B cell (primary cell): ENCODE data around the gene RIN3. TPM values are rescaled to one million over a fixed set of nuclear protein-coding genes. Genes with fewer than 3 reads are reported as not detected.

Source experiments
- ATAC-seq: fragments of 200-7000 bp; cut with Tn5 transposase; one replicate; pipeline ENCODE4 v1.10.0; 2021; ENCODE audit warnings: low read depth, mild to moderate bottlenecking, moderate number of reproducible peaks, moderate library complexity
- CTCF ChIA-PET: fragments of 350-600 bp; sonication (Branson Sonifier 250); formaldehyde crosslinking; loops from one replicate; lab custom pipeline; 2021; ENCODE audit warnings: antibody characterized with exemption, inconsistent platforms; lab: Charles Lee
- POLR2A ChIA-PET: fragments of 350-600 bp; sonication (Branson Sonifier 250); formaldehyde crosslinking; loops from one replicate; lab custom pipeline; 2021; ENCODE audit warnings: antibody characterized with exemption; lab: Charles Lee
- DNase-seq: peaks from one replicate; pipeline ENCODE4 v3.0.0; 2013
- H2AFZ ChIP-seq: 2 replicates; pipeline ENCODE4 v1.6.1; 2012; ENCODE audit warnings: mild to moderate bottlenecking, low read depth, low read length; ENCODE audit not compliant: insufficient read depth, poor library complexity, severe bottlenecking
- H3K27ac ChIP-seq, 2 donors: 1 replicate in 1 of 2; 2 replicates in 1 of 2; pipeline ENCODE4 v1.5.1; 2012 to 2013; ENCODE audit warnings: low read length in 2 of 2, mild to moderate bottlenecking in 2 of 2, moderate library complexity in 1 of 2
- H3K27me3 ChIP-seq, 4 experiments: fragments of 200-600 bp in 1 of 4; sonication (generic) in 1 of 4; replicated peaks in 1 of 4; 1 replicate in 2 of 4; 2 replicates in 2 of 4; pipeline versions ENCODE4 v1.6.1 to v1.7.0; 2013 to 2016; ENCODE audit warnings: low read length in 3 of 4, mild to moderate bottlenecking in 2 of 4, mixed read lengths in 1 of 4, moderate library complexity in 1 of 4; ENCODE audit not compliant: insufficient read depth in 4 of 4, control insufficient read depth in 3 of 4; ENCODE audit errors: control extremely low read depth in 1 of 4
- H3K36me3 ChIP-seq, 2 experiments: replicated peaks in 1 of 2; 1 replicate in 1 of 2; 2 replicates in 1 of 2; pipeline versions ENCODE4 v1.6.1 to v1.7.1; 2013; ENCODE audit warnings: low read length in 1 of 2; ENCODE audit not compliant: insufficient read depth in 2 of 2, control insufficient read depth in 1 of 2; ENCODE audit errors: control extremely low read depth in 1 of 2, extremely low read depth in 1 of 2
- H3K4me1 ChIP-seq, 2 donors: fragments of 200-600 bp in 1 of 2; sonication (generic) in 1 of 2; 1 replicate in 1 of 2; 2 replicates in 1 of 2; pipeline versions ENCODE4 v1.5.1 to v1.6.1; 2013 to 2017; ENCODE audit warnings: low read length in 2 of 2; ENCODE audit not compliant: control insufficient read depth in 2 of 2, insufficient read depth in 2 of 2
- H3K4me2 ChIP-seq: replicated peaks from 2 replicates; pipeline ENCODE3; 2012; ENCODE audit warnings: mild to moderate bottlenecking, low read depth, low read length; ENCODE audit not compliant: poor library complexity, severe bottlenecking
- H3K4me3 ChIP-seq, 5 experiments: fragments of 200-600 bp in 1 of 5; sonication (generic) in 1 of 5; 1 replicate in 3 of 5; 2 replicates in 2 of 5; pipeline versions ENCODE4 v1.5.1 to v1.7.0; 2011 to 2016; ENCODE audit warnings: low read length in 4 of 5, mild to moderate bottlenecking in 4 of 5, low read depth in 2 of 5, control low read depth in 1 of 5, moderate library complexity in 1 of 5; ENCODE audit not compliant: insufficient read depth in 1 of 5; ENCODE audit errors: control extremely low read depth in 1 of 5, extremely low read depth in 1 of 5
- H3K79me2 ChIP-seq: fragments of 200-600 bp; sonication (generic); one replicate; pipeline ENCODE4 v1.6.0; 2016; ENCODE audit warnings: low read length; ENCODE audit not compliant: control insufficient read depth, insufficient read depth
- H3K9ac ChIP-seq: fragments of 200-600 bp; sonication (generic); 2 replicates; pipeline ENCODE4 v1.6.1; 2017; ENCODE audit warnings: mild to moderate bottlenecking, low read length, moderate library complexity
- H3K9me3 ChIP-seq, 3 donors: one replicate each; pipeline versions ENCODE4 v1.6.1 to v1.7.1; 2013; ENCODE audit warnings: low read length in 2 of 3; ENCODE audit not compliant: control insufficient read depth in 2 of 3, insufficient read depth in 1 of 3; ENCODE audit errors: control extremely low read depth in 1 of 3
- H4K20me1 ChIP-seq: 2 replicates; pipeline ENCODE4 v1.6.0; 2012; ENCODE audit warnings: mild to moderate bottlenecking, low read length; ENCODE audit not compliant: insufficient read depth, control insufficient read depth, poor library complexity, severe bottlenecking
- H3K27ac Mint-ChIP-seq: one replicate; pipeline ENCODE4 v1.8.0; 2021; ENCODE audit warnings: mixed read lengths
- H3K27me3 Mint-ChIP-seq: one replicate; pipeline ENCODE4 v1.8.0; 2021; ENCODE audit warnings: mixed read lengths
- H3K4me1 Mint-ChIP-seq: one replicate; pipeline ENCODE4 v1.8.0; 2021; ENCODE audit warnings: mixed read lengths
- H3K4me3 Mint-ChIP-seq: one replicate; pipeline ENCODE4 v1.8.0; 2021; ENCODE audit warnings: mixed read lengths
- H3K9me3 Mint-ChIP-seq: one replicate; pipeline ENCODE4 v1.8.0; 2022; ENCODE audit warnings: mixed read lengths; ENCODE audit not compliant: insufficient read depth
- EZH2 ChIP-seq: IDR thresholded peaks from 2 replicates; pipeline ENCODE4 v1.6.1; 2012; ENCODE audit warnings: borderline replicate concordance, low read depth, mild to moderate bottlenecking, moderate library complexity, low read length; ENCODE audit not compliant: insufficient read depth, poor library complexity, severe bottlenecking
- WGBS: methylation state at CpG from one replicate; pipeline ENCODE4 v1.1.5; 2013; ENCODE audit warnings: missing lambda C conversion rate; ENCODE audit not compliant: insufficient coverage; 5-methylcytosine and 5-hydroxymethylcytosine counted together
- intact Hi-C: fragments of 100-400 bp; cut with micrococcal nuclease; formaldehyde crosslinking; loops from one replicate; pipeline ENCODE4 v1.10.0; 2022
- polyA plus RNA-seq: library from polyadenylated mRNA; depleted of rRNA; stranded (reverse); fragments of >200 nt; gene quantifications from 2 replicates; pipeline ENCODE4 v1.2.3, GENCODE V29; 2012
- total RNA-seq, 2 donors: library from RNA; stranded (reverse); fragments of 120-200 nt in 1 of 2; gene quantifications; 1 replicate in 1 of 2; 2 replicates in 1 of 2; pipeline versions ENCODE4 v1.2.3 to v1.2.4, GENCODE V29; 2013 to 2022
- TF ChIP-seq, protein P1 (sequence below): fragments of 200-600 bp; IDR thresholded peaks from one replicate; pipeline ENCODE4 v1.8.0; 2022; ENCODE audit warnings: antibody characterized with exemption, mild to moderate bottlenecking

RIN3 gene
- total and polyA plus RNA-seq, 2 donors (not counting 1 experiment from before 2014, with no cell fraction given), result 62.1 to 123 TPM

GRCh38 chr14:92677087-92677668 is 163.6 kb downstream of the RIN3 start:
- peak overlapping the region; percentile 79 for H3K4me3 Mint-ChIP-seq
- peak overlapping the region; percentile 71 for H3K4me2 ChIP-seq
- intact Hi-C loops, result loop anchor here (1.0 to 2.0 kb wide), 5 partner anchors 12 to 126 kb away; no protein-coding TSS in a partner anchor

More at GRCh38 chr14:92677087-92677668, 163.6 kb downstream of the RIN3 start:
- DNase-seq (peak; percentile 87), ATAC-seq (peak; percentile 83)
- WGBS, result 0% methylated on average over 1 of the region's 4 CpGs
- H4K20me1 ChIP-seq, result peaks cover 79% of the 10 kb centered on the region
- Mint-ChIP-seq H3K4me1 (peaks cover 66% of the 10 kb centered on the region), H3K27me3 (no peaks in the 10 kb centered on the region), H3K9me3 (no peaks in the 10 kb centered on the region), H3K27ac (peak overlapping the region; percentile 92)
- peak overlapping the region; percentile 69 to 77 for H3K27ac ChIP-seq
- ChIA-PET CTCF (interaction anchor here (0.8 to 3.3 kb wide), 13 partner anchors 9 to 100 kb away, joined by 3 to 38 read pairs (median 5); no protein-coding TSS in a partner anchor), POLR2A (interaction anchor here (0.7 to 2.2 kb wide), 9 partner anchors 9 to 543 kb away, joined by 3 to 18 read pairs (median 4); partner anchors contain the start of gene GOLGA5)
- peaks cover 1 to 81% of the 10 kb centered on the region in 2 experiments for H3K36me3 ChIP-seq
- H3K79me2 ChIP-seq, result peaks cover 58% of the 10 kb centered on the region
- H2AFZ ChIP-seq, result no peak overlapping the region
- no peak overlapping the region for H3K4me3 ChIP-seq
- no peaks in the 10 kb centered on the region for H3K27me3 ChIP-seq
- H3K9ac ChIP-seq, result no peak overlapping the region
- H3K9me3 ChIP-seq, result peaks cover 0 to 20% (median 0%) of the 10 kb centered on the region in 3 donors
- H3K4me1 ChIP-seq, result peaks cover 49 to 54% of the 10 kb centered on the region in 2 donors
- no peak for TF ChIP-seq EZH2
- TF ChIP-seq, protein P1, sequence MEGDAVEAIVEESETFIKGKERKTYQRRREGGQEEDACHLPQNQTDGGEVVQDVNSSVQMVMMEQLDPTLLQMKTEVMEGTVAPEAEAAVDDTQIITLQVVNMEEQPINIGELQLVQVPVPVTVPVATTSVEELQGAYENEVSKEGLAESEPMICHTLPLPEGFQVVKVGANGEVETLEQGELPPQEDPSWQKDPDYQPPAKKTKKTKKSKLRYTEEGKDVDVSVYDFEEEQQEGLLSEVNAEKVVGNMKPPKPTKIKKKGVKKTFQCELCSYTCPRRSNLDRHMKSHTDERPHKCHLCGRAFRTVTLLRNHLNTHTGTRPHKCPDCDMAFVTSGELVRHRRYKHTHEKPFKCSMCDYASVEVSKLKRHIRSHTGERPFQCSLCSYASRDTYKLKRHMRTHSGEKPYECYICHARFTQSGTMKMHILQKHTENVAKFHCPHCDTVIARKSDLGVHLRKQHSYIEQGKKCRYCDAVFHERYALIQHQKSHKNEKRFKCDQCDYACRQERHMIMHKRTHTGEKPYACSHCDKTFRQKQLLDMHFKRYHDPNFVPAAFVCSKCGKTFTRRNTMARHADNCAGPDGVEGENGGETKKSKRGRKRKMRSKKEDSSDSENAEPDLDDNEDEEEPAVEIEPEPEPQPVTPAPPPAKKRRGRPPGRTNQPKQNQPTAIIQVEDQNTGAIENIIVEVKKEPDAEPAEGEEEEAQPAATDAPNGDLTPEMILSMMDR, result no peak
